Stimulated activated naive CD4-positive, alpha-beta T cell (primary cell): ENCODE measurements around the gene GPR12.
"Not testable (repeated sequence)": the region's sequence is repeated elsewhere in the genome, so short reads cannot be mapped to it uniquely, and the experiment has no call there.

Experiments
- DNase-seq, 6 experiments: peaks; one replicate each; lab custom pipeline; 2025; lab: John Stamatoyannopoulos, UW

Gene GPR12

GRCh38 chr13:26747706-26748105, 12.9 kb downstream of the GPR12 start:
- DNase-seq: no peak

GRCh38 chr13:26743971-26744370, 16.6 kb downstream of the GPR12 start:
- no peak for DNase-seq

- DNase-seq: no peak
Measured at GRCh38 chr13:26742691-26743358, 17.8 kb downstream of the GPR12 start.

- DNase-seq: no peak
Measured at GRCh38 chr13:26735677-26736076, 24.9 kb downstream of the GPR12 start.

GRCh38 chr13:26727633-26728032, 33.0 kb downstream of the GPR12 start:
- no peak for DNase-seq

GRCh38 chr13:26727122-26727521, 33.5 kb downstream of the GPR12 start:
- DNase-seq: no peak

- no peak for DNase-seq
Measured at GRCh38 chr13:26726684-26727083, 33.9 kb downstream of the GPR12 start.

GRCh38 chr13:26723620-26724019, 37.0 kb downstream of the GPR12 start:
- DNase-seq: not testable (repeated sequence)

GRCh38 chr13:26722321-26722720, 38.3 kb downstream of the GPR12 start:
- DNase-seq: no peak

GRCh38 chr13:26721251-26722121, 39.1 kb downstream of the GPR12 start:
- DNase-seq: peak in 3 of 6 experiments; percentile 18 to 52 (median 39)

- DNase-seq: no peak
Measured at GRCh38 chr13:26719356-26719945, 41.1 kb downstream of the GPR12 start.

GRCh38 chr13:26718872-26719271, 41.7 kb downstream of the GPR12 start:
- no peak for DNase-seq

- no peak for DNase-seq
Measured at GRCh38 chr13:26718146-26718545, 42.4 kb downstream of the GPR12 start.

GRCh38 chr13:26716984-26717383, 43.6 kb downstream of the GPR12 start:
- DNase-seq: no peak

- DNase-seq: no peak
Measured at GRCh38 chr13:26713341-26713740, 47.2 kb downstream of the GPR12 start.

GRCh38 chr13:26711211-26711610, 49.4 kb downstream of the GPR12 start:
- DNase-seq: no peak

GRCh38 chr13:26710166-26710565, 50.4 kb downstream of the GPR12 start:
- no peak for DNase-seq

- DNase-seq: no peak
Measured at GRCh38 chr13:26709461-26709860, 51.1 kb downstream of the GPR12 start.

GRCh38 chr13:26708007-26708297, 52.6 kb downstream of the GPR12 start:
- no peak for DNase-seq

- peak in 5 of 6 experiments; percentile 1 to 39 (median 19) for DNase-seq
Measured at GRCh38 chr13:26707122-26708006, 53.2 kb downstream of the GPR12 start.

GRCh38 chr13:26706381-26706780, 54.2 kb downstream of the GPR12 start:
- no peak for DNase-seq

GRCh38 chr13:26705536-26705935, 55.0 kb downstream of the GPR12 start:
- DNase-seq: no peak
